Measurements from ENCODE around the gene NFKBIA. TPM values are rescaled to one million over a fixed set of nuclear protein-coding genes. Genes with fewer than 3 reads are reported as not detected.
"Not testable (repeated sequence)": the region's sequence is repeated elsewhere in the genome, so short reads cannot be mapped to it uniquely, and the experiment has no call there.

Gene NFKBIA
- total and polyA plus RNA-seq, 2 of the 8 experiments (the other 6 are each of a cell fraction or from before 2014, with no cell fraction given) = 25.9 to 49.7 TPM

GRCh38 chr14:35355981-35356841 lies 48.3 kb downstream of the NFKBIA start (continued):
- TF ChIP-seq EP300 (IDR thresholded peaks at IDR 0.05; ENCODE audit: borderline replicate concordance in 1 of 2, low read depth in 2 of 2, low read length in 2 of 2) (no peak), RXRA (IDR thresholded peaks at IDR 0.05; ENCODE audit: insufficient read depth, low read depth, low read length) (no peak), CHD1 (IDR thresholded peaks at IDR 0.05; ENCODE audit: low read depth, low read length) (no peak), USF2 (IDR thresholded peaks at IDR 0.05; ENCODE audit: low read length) (no peak), GABPA (IDR thresholded peaks at IDR 0.05; ENCODE audit: borderline replicate concordance, insufficient read depth, low read length) (no peak)

- H3K9me3 ChIP-seq (ENCODE audit: insufficient read depth in 2 of 2, low read depth in 1 of 2, low read length in 1 of 2); H4K5ac ChIP-seq (ENCODE audit: insufficient read length, low read depth, low read length); POLR2A ChIA-PET (ENCODE audit: partially characterized antibody); H3K4ac ChIP-seq (replicated peaks; ENCODE audit: insufficient read length, low read depth, low read length); H4K20me1 ChIP-seq (replicated peaks in 1 of 2; ENCODE audit: control insufficient read depth in 1 of 2, insufficient read depth in 2 of 2, low read length in 2 of 2); H4K91ac ChIP-seq (replicated peaks; ENCODE audit: insufficient read length, low read length); H4K8ac ChIP-seq (ENCODE audit: extremely low read depth, insufficient read depth, low read length); H2AK5ac ChIP-seq (ENCODE audit: low read depth, low read length); H2BK15ac ChIP-seq (ENCODE audit: low read length); H3K23ac ChIP-seq (ENCODE audit: insufficient read length); CTCF ChIA-PET (ENCODE audit: partially characterized antibody); DNase-seq (ENCODE audit: low read depth in 1 of 2, low spot score in 2 of 2); H2BK20ac ChIP-seq (ENCODE audit: low read length); H2BK5ac ChIP-seq (ENCODE audit: low read depth, low read length); H3K79me1 ChIP-seq (ENCODE audit: low read depth, low read length); H3K4me3 ChIP-seq (ENCODE audit: extremely low read depth in 1 of 4, insufficient read depth in 2 of 4, low read depth in 3 of 4, low read length in 4 of 4); H3K36me3 ChIP-seq (ENCODE audit: control insufficient read depth in 2 of 4, insufficient read depth in 4 of 4, low read length in 3 of 4); H3K14ac ChIP-seq (ENCODE audit: insufficient read length); H3K9ac ChIP-seq (replicated peaks in 1 of 4; ENCODE audit: extremely low read depth in 1 of 4, low read depth in 3 of 4, low read length in 3 of 4); FAIRE-seq; H3K23me2 ChIP-seq (ENCODE audit: low read depth, low read length); H2BK120ac ChIP-seq (replicated peaks; ENCODE audit: low read depth, low read length); H3K27me3 ChIP-seq (replicated peaks in 1 of 4; ENCODE audit: control insufficient read depth in 3 of 4, extremely low read depth in 1 of 4, insufficient read depth in 3 of 4, low read length in 3 of 4); H3K27ac ChIP-seq (ENCODE audit: low read depth, low read length); H2AFZ ChIP-seq (ENCODE audit: low read length); H3K79me2 ChIP-seq (ENCODE audit: control insufficient read depth in 1 of 2, insufficient read depth in 2 of 2, low read length in 2 of 2); H2BK12ac ChIP-seq (ENCODE audit: low read depth, low read length); H3K56ac ChIP-seq (replicated peaks; ENCODE audit: insufficient read length, low read depth, low read length); H3K18ac ChIP-seq (ENCODE audit: extremely low read depth, low read length); H3K4me1 ChIP-seq (replicated peaks in 1 of 4; ENCODE audit: control insufficient read depth in 3 of 4, insufficient read depth in 4 of 4, low read length in 3 of 4); H3K4me2 ChIP-seq (ENCODE audit: insufficient read depth in 1 of 2, low read depth in 2 of 2, low read length in 2 of 2): not testable (repeated sequence)
- 85% methylated on average over 6 of the region's 6 CpGs; no CpG with 5 or more reads in 1 of the 2 experiments for WGBS, 2 experiments (ENCODE audit: extremely low coverage in 1 of 2, insufficient coverage in 1 of 2, insufficient read length in 1 of 2, insufficient replicate concordance in 2 of 2, low coverage in 1 of 2, low lambda C conversion rate in 2 of 2, missing lambda C conversion rate in 1 of 2)
Measured at GRCh38 chr14:35355235-35355634, 49.3 kb downstream of the NFKBIA start.

Data from H1 (cell line).